CD4-positive, alpha-beta T cell treated with Interleukin-6 at 100 ng/mL for 8 hours (primary cell): Measurements from ENCODE around the gene TYK2.
A peak's percentile ranks its signal among the peaks of the same experiment; 100 is the strongest.
"Not testable (repeated sequence)": the region's sequence is repeated elsewhere in the genome, so short reads cannot be mapped to it uniquely, and the experiment has no call there.

ENCODE experiments used
- DNase-seq: peaks from one replicate; pipeline ENCODE4 v3.0.0-alpha.2; 2020; ENCODE audit warnings: mixed read lengths, low spot score

TYK2 gene

DNA sequence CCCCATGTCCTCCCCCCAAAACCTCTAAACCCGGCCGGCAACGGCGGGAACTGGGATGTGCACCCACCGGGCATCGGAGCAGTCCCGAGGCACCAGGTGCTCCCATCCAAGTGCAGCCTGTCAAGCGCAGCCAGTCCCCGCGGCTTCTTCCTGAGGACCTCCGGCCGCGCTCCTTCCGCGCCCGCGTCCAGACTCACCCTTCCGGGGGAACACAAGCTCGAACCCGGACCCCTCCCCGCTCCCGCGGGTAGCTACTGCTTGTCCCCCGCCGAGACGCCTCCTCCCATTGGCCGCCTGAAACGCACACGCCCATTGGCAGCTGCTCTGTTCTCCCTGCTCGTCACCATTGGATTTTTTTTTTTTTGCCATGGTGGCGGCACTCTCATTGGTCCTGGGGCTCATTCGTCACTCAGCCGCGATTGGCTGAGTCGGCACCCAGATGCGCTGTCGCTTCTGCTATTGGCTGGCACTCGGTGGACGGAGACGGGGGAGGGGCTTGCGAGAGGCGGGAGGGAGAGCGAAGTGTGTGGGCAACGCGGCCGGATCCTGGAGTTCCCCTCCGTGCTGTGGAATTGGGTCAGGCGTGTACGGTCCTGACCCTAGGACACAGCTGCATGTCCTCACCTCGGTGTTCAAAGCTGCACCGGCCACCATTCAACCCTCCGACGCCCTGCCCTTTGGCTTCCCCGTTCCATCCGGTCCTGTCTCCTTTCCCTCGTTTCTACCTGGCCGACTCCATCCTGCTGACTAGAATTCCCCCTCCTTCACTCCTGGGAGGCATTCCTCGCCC lies at the start of gene TYK2:
Gene TYK2 (minus strand): TSS at position 260 of the 790 bp plus-strand sequence. CDS start 2,166 bp downstream, outside the sequence.
- DNase-seq = peak; percentile 97

DNA sequence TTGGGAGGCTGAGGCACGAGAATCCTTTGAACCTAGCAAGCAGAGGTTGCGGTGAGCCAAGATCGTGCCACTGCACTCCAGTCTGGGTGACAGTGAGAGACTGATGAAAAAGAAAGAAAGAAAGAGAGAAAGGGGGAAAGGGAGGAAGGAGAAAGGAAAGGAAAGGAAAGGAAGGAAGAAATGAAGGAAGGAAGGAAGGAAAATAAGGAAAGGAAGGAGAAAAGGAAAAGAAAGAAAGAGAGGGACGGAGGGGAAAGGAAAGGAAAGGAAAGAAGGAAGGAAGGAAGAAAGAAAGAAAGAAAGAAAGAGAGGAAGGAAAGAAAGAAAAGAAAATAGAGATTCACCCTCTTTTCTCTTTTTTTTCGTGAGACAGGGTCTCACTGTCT lies 48.6 kb upstream of the TYK2 start:
- no peak for DNase-seq

DNA sequence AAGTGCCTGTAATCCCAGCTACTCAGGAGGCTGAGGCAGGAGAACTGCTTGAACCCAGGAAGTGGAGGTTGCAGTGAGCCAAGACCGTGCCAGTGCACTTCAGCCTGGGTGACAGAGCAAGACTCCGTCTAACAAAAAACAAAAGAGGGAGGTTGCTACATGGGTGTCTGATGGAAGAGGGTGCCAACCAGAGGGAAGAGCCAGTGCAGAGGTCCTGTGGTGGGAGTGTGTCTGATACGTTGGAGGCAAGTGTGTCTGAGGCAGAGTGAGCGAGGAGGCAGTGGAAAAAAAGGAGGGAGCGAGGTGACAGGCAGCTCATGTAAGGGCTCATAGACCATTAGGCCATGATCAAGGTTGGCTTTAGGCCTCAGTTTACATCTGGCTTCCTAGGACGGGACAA lies 46.8 kb upstream of the TYK2 start:
- DNase-seq = no peak

DNA sequence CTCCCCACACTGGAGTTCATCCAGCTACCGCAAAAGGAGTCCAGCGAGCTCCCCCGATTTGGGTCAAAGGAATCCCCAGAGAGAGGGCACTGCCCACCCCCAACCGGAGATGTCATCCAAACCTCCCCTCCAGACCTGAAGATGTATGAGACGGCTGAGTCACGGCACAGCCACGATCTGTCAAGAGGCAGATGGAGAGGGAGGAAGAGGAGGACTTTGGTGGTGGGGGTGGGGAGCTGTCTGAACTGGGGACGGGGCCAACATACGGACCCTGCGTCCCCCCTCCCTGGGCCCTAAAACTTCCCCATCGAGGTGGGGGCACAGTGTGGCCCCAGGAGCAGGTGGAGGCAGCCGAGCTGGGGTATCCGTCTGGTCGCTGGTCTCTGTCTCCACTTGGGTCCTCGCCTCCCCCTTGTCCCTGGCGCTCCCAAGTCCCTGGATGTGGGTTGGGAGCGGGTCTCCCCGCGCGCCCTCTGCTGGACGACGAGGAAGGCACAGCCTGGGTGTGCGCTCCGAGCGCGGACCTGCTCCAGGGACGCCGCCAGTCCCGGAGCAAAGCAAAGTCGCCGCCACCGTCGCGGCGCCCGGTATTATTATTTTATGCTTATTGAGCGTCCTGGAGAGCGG lies 43.8 kb upstream of the TYK2 start:
- DNase-seq = peak; percentile 59

DNA sequence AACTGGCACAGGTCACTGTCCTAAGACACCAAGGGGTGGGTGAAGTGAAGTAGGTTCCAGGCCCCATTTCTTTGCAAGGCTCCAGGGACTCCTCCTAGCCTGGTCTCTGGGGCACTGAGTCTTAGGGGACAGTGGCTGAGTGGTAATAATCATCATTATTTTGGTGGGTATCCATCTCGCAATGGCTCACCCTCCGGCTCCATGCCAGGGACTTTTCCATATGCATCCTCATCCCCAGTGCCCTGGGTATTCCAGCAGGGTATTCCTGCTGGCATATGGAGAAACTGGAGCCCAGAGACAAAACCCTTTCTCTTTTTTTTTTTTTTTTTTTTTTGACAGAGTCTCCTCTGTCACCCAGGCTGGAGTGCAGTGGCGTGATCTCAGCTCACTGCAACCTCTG lies 42.5 kb upstream of the TYK2 start:
- no peak for DNase-seq

DNA sequence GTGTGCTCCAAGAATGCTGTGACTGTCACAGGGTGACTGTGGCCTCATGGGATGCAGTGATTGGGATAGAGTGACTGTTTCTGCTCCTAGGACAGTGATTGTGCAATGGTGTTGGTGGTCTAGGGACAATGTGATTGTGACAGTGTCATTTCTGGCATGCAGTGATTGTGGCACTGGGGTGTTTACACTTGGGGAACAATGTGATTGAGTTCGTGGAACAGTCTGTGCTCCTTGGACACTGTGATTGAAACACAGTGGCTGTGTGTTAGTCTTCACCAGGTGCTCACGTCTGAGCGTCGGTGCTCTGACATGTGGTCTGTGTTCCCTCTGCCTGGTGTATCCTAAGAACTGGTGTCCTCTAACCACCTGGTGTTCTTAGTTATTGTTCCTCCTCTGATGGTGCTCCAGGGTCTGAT lies 41.7 kb upstream of the TYK2 start:
- DNase-seq = no peak

DNA sequence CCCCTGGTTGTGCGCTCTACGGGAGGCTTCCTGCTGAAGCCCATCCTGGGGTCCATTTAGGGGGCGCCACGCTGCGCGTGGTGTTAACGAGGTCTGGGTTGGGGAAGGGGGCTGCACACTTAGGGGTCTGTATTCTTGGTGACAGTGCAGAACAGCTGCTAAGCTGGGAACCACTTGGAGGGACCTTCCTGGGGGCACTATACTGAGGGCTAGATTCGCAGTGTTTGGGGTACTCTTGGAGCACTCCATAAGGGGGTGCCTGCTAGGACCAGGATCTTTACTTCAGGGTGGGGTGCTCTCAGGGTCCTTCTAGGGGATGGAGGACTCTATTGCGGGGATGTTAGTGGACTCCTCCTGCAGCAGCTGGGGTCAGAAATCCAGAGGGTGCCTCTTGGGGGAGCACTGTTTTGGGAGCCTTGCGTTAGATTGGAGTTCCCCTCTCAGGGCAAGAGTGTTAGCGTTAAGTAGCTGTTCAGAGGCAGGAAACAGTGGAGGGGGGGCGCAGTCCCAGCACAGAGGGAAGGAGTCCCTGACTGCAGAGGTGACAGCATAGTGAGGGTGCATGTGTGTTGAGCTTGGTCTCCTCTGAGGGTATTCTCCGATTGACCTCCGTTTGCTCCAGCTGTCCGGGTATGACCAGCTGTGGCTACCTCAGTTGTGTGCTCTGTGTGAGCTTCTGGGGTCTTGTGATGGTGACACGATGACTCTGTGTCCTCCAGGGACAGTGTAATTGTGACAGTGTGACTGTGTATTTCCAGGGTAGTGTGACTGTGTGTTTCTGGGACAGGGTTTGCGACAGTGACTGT lies 41.1 kb upstream of the TYK2 start:
- DNase-seq = no peak

DNA sequence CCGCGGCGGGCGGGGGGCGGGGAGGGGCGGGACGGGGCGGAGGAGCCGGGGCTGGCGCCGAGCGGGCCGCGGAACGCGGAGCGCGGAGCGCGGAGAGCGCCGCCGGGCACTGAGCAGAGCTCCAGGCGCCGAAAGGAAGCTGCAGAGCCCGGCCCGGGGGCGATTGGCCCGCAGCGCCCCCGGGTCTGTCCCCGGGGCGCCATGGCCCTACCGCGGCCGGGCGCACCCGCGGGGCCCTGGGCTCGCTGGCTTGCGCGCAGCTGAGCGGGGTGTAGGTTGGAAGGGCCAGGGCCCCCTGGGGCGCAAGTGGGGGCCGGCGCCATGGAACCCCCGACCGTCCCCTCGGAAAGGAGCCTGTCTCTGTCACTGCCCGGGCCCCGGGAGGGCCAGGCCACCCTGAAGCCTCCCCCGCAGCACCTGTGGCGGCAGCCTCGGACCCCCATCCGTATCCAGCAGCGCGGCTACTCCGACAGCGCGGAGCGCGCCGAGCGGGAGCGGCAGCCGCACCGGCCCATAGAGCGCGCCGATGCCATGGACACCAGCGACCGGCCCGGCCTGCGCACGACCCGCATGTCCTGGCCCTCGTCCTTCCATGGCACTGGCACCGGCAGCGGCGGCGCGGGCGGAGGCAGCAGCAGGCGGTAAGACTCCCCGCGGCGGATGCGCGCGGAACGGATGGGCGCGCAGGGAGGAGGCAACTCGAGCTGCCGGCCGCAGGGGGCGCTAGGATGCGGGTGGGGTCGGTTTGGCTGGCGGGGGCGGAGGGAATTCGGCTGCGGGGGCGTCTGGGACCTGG lies 40.3 kb upstream of the TYK2 start, which contains the start of gene PDE4A:
Gene PDE4A (plus strand): TSS at position 95 of the 796 bp plus-strand sequence. CDS start 227 bp downstream, at position 322.
- DNase-seq = no peak

DNA sequence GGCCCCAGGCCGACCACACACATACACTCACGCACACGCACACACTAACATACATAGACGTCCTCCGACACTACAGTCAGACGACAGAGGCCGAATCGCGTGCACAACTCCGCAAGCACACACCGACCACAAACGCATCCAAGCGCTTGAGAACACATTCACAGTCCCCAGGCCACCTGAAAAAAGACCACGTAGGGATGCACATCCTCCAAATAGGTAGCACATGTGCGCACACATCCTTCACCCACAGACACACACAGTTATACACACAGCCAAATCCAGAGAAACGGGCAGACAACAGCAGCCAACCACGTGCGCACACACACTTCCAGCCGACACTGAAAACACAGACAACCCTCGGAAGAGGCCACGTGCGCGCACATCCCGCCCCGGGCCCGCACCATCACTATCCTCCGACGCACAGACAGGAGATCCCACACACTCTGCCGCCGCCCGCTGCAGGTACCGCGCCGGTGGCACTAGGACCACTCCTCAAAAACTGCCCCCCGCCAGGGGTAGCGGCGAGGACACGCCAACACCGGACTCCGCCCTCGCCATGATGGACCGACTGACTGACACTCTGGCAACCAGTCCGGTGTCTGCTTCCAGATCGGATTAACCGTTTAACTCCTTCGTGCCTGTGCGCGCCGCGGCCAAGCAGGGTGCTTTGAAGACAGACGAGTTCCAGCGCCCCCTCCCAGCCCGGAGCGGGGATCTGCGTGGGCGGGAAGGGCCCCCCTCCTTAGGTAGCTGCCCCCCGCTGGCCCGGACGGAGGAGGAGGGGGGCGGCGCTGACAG lies 39.5 kb upstream of the TYK2 start:
- DNase-seq = no peak

DNA sequence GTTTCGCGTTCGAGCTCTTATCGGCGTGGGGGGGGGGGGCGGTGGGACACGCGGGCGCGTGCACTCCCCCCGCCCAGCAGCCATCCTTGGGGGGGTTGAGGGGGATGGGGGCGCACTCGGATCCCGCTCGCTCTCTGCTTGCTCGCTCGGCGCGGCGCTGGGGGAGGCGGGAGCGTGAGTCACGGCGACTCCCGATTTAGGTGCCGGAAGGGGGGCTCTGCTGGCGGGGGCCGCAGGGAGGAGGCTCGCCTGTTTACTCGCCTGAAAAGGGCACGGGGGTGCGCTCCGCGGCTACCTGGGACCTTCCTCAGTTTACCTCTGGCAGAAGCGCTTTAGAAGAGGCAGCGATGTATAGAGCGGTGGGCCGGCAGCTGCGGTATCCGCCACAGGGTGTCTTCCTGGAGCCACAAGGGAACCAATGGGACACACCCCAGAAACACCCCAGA lies 38.9 kb upstream of the TYK2 start:
- DNase-seq = no peak

DNA sequence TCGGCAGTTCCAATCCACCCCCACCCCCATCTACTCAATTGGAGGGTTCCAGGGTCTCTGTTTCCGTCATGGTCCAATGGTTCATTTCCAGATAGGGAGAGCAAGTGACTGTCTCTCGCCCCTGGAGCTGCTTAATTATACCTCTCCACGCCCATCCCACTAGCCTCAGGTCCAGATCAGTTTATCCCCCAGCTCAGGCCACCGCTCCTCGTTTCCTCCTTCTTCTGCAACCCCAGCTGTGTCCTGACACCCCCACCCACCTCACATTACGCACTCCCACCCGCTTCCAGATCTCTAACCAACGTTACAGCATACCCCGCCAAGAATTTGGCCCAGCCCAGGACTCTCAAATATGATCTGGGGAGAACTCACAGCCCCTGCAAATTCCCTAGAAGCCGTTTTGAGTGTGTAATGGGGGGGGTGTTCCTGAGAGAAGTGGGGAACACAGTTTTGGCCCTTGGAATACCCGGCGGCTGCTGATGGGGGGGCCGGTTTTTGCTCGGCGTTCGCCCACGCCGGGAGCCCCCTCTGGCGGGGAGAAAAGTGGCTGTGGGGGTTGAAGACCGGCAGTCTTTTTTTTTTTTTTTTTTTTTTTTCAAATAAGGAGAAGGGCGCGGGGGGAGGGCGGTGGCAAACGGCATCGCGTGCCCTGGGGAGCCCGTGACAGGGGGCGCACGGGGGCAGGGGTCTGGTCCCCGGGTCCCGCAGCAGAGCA lies 38.3 kb upstream of the TYK2 start:
- DNase-seq = no peak

DNA sequence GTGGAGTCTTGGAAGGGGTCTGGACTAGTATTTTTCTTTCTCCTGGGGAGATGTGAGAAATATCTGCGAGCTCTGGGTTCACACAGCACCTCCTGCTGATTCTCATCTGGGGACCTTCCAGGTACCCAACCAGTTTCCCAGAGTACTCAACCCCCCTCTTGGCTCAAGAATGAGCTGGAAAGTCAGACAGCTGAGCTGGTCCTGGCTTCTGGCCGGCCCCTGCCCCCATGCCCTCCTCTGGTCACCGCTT lies 37.8 kb upstream of the TYK2 start:
- no peak for DNase-seq

DNA sequence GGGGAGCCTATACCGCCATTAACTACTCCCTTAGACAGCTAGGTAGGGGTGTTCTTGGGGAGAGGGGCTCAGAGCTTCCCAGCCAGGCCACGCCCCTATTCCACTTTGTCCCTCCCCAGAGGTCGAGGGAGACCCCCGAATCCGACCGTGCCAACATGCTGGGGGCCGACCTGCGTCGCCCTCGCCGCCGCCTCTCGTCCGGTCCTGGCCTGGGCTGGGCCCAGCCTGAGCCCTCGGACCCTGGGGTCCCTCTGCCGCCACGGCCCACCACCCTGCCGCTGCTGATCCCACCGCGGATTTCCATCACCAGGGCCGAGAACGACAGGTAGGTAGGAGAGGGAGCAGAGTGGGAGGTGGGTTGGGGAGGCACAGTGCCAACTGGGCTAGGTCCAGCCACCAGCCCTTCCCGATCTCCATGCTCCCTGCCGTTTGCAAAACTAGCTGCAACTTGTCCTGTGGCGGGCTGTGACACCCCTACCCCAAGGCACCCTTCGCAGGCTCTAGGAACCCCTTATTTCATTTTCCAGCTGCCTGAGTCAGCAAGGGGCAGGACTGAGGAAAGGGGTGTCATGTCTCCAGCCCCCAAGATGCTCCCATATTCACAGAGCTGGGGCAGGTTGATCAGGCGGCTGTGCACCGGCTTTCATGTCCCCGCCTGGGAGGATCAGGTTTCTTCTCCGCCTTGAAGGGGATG lies 37.3 kb upstream of the TYK2 start:
- no peak for DNase-seq

DNA sequence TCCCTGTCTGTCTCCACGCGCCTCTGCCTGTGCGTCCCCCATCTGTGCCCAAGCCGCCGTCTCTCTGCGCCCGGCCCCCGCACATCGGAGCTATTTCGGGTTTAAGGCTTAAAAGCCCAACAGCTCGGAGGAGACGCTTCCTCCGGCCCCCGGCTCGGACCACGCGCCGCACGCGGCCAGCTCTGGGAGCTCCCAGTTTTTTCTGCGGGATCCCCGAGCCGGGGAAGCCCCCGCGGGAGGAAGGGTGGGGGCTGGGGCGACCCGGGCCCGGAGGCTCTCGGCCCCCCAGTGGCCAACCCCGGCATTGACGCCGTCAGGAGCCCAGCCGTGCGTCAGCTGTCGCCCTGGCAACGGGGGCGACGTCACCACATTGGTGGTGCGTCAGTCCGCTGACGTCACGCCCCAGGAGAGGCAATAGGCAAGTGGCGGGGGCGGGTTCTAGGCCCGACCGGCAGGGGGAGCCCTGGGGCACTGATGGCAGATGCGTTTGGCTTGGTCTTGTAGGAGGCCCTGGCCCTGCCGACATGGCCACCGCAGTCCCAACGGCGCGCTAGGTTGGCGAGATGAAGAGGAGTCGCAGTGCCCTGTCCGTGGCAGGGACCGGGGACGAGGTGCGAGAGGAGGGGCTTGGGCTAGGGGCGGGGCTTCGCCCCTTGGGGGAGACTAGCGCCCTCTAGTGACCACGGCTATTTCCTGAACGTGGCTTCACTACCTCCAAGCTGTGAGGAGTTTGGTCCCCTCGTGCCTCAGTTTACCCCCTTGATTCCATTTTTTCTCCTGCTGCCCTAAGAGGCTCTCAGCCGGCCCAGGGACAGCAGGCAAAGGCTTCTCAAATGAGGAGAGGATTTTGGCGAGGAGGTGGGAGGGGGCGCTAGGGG lies 36.2 kb upstream of the TYK2 start:
- DNase-seq = peak; percentile 80

DNA sequence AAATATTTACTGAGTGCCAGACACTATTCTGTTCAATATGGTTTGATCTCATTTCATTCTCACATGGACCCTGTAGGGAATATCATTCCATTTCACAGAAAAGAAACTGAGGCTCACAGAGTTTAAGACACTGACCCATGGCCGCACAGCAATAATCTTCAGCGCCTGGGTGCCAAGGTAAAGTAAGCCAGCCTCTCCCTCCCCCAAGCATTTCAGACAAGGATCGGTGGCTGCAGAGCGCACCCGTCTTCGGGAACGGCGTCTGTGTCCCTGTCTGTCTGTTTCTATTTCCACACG lies 35.7 kb upstream of the TYK2 start:
- no peak for DNase-seq

DNA sequence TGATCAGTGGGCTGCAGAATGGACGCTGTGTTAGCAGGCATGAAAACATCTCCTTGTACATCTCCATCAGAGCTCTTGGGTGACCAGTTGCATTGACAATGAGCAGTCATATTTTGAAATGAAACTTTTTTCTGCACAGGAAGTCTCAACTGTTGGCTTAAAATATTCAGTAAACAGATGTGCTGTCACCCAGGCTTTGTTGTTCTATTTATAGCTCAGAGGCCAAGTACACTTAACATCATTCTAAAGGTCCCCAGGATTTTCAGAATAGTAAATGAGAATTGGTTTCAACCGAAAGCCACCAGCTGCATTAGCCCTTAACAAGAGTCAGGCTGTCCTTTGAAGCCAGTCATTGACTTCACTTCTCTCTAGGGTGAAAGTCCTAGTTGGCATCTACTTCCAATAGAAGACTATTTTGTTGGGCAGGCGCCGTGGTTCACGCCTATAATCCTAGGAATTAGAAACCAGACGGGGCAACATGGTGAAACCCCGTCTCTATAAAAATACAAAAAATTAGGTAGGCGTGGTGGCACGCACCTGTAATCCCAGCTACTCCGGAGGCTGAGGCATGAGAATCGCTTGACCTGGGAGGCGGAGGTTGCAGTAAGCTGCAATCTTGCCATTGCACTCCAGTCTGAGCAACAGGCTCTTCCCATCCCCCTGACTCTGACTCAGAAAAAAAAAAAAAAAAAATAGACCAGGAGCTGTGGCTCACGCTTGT lies 32.0 kb upstream of the TYK2 start:
- DNase-seq = peak; percentile 24

DNA sequence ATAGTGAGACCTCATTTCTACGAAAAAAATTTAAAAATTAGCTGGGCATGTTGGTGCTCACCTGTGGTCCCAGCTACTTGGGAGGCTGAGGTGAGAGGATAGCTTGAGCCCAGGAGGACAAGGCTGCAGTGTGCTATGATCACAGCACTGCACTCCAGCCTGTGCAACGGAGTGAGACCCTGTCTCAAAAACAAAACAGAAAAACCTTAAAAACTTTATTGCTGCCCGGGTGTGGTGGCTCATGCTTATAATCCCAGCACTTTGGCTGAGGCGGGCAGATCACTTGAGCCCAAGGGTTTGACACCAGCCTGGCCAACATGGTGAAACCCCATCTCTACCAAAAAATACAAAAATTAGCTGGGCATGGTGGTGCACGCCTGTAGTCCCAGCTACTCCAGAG lies 30.9 kb upstream of the TYK2 start:
- not testable (repeated sequence) for DNase-seq

DNA sequence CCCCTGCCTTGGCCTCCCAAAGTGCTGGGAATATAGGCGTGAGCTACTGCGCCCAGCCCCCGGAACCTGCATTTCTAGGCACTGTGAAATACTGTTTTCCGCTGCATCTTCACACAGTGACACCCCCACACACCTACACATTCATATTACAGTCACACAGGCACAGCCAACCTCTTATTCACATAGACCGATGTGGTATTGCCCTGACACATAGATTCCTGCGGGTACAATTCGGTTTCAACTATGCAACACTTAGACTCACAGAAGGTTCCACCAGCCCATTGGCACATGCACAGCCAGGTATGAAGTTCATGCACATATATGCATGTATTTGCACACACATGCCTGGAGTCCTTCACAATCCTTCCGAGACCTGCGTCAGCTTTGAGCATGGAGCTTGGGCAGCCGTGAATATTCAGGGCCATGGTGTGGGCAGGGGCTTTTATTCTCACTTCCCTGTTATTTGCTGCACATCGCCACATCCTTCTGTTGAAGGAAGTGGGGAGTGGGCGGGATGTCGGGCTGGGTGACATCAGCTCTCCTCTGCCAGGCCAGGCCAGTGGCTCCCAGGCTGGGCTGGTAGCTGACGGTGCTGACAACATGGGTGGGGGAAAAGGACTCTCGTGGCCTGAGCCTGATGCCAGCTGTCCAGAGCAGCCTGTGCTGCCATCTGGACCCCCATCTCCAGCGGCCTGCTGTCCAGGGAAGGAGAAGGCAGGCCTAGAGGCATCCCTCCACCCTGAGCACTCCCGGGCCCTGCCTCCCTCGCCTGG lies 28.3 kb upstream of the TYK2 start:
- DNase-seq = peak; percentile 59
